HG03521 (cell line): ENCODE measurements around the gene RAB19.
"Not testable (repeated sequence)": the region's sequence is repeated elsewhere in the genome, so short reads cannot be mapped to it uniquely, and the experiment has no call there.

Source experiments
- ATAC-seq: cut with Tn5 transposase; IDR thresholded peaks from one replicate; pipeline ENCODE4 v1.9.1; 2021; ENCODE audit warnings: mild to moderate bottlenecking, moderate library complexity; ENCODE audit not compliant: unreplicated experiment

RAB19 gene

DNA sequence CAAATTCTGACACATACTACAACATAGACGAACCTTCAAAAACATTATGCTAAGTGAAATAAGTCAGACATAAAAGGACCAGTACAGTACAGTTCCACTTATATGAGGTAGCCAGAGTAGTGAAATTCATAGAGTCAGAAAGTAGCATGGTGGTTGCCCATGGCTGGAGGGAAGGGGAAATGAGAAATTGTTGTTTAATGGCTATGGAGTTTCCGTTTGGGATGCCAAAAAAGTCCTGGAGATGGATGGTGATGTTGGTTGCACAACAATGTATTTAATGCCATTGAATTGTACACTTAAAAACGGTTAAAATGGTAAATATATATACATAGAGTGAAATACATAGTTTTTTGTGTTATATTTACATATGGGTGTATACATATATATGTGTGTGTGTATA is 3.5 kb upstream of the RAB19 start:
- no peak for ATAC-seq

DNA sequence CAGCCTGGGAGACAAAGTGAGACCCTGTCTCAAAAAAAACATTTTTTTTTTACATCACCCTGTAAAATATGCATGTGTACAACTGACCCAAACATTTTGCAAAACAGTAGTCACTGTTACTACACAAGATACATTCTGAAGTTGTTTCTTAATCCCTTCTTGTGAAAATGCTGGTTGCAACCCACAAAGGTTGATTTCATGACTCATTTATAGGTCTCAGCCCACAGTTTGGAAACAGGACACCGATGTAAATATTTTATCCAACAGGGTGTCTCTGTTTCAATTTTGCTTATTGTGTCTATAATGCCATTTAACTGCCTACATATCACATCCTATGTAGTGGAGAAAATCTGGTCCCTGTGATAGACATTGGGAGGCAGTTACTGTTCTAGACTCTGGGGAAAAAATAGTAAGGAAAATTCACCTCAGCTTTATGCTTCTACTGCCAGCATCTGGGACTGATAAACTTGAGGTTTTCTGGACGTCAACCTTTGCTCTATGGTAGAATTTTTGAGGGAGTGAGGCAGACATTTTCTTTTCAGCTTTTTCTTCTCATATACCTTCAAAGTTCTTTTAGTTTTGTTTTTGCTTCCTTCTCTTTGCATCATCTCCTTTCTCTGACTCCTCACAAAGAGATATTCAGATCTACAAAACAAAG is 1.6 kb upstream of the RAB19 start:
- ATAC-seq, result no peak

DNA sequence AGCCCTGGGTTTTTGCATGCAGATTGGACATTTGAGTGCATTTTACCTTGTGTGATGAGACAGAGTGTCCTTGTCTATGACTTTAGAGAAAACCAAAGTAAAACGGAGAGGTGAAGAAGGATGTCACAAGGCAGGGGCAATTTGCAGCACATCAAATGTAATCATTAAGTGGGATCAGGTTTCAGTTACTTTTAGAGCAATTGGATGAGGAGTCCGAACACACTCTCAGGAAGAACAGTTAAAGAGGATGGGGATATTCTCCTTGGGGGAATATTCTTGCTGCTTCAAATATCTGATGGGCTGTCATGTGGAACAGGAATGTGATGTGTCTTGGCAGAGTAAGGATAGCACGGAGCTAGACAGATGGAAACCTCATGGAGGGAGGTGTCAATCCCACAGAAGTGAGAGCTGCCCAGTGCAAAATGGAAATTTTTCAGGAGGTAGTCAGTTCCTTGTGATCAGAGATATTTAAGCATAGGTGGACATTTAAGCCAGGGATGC is 757 bp downstream of the RAB19 start:
- ATAC-seq, result no peak

DNA sequence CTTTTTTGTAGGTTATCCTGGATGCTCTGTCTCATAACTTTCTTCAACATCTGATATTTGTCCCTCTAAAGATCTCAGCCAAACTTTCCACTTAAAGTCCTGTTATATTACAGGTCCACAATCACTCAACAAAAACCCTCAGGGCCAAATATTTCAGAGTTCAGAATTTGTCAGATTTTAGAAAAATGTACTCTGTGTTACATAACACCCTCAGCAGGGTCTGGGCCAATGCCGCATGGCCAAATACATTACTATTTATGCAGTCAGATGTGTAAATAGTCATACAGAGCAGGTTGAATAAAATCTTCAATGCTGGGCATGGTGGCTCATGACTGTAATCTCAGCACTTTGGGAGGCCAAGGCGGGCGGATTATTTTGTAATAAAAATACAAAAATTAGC is 11.5 kb downstream of the RAB19 start:
- no peak for ATAC-seq

DNA sequence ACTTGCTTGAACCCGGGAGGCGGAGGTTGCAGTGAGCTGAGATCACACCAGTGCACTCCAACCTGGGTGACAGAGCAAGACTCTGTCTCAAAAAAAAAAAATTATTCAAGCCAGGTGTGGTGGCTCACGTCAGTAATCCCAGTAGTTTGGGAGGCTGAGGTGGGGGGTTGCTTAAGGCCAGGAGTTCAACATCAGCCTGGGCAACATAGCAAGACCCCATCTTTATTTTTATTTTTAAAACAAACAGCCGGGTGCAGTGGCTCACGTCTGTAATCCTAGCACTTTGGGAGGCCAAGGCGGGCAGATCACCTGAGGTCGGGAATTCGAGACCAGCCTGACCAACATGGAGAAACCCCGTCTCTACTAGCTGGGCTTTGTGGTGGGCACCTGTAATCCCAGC is 12.0 kb downstream of the RAB19 start:
- not testable (repeated sequence) for ATAC-seq

DNA sequence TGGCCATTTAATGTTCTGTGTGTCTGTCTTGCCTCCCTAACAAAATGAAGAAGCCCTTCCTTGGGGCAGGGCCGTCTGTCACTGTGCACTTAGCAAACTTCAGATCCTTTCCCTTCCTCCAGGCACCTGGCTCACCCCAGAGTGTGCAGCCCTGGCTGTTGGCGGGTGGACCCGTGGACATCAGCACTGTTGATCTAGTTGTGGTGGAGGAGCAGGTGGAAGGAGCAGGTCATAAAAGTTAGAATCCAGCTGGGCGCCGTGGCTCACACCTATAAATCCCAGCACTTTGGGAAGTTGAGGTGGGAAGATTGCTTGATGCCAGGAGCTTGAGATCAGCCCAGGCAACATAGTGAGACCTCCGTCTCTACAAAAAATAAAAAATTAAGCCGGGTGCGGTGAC is 12.7 kb downstream of the RAB19 start:
- ATAC-seq, result no peak

DNA sequence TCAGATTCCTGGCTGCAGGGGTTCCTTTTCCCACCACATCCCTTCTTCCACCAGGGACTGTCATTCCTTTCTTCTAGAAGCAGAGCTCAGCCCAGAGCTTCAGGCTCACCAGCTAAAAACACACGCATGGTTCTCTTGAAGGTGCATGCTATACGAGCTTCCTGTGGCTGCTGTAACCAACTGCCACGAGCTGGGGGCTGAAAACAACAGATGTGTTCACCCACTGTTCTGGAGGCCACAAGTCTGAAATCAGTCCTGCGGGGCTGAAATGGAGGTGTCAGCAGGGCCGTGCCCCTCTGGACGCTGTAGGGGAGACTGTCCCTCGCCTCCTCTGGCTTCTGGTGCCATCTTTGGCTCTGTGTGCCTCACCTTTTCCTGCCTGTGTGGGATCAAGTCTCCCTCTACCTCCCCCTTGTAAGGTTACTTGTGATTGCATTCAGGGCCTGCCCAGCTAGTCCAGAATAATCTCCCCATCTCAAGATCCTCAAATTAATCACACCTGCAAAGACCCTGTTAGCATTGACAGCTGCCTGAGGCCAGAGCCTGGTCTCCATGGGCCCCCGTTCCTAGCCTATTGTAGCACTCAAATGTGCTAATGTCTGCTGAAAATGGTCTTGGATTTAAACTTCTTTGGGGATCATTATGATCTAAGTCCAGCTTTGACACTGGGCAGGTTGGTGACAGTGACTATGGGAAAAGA is 13.7 kb downstream of the RAB19 start:
- no peak for ATAC-seq

DNA sequence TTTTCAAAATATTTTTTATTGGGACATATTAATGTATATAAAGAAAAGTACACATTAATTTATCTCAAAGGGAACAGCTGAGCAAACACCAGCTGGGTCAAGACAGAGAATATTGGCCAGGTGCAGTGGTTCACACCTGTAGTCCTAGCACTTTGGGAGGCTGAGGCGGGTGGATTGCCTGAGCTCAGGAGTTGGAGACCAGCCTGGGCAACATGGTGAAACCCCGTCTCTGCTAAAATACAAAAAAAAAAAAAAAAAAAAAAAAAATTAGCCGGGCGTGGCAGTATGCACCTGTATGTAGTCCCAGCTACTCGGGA is 14.3 kb downstream of the RAB19 start:
- ATAC-seq, result not testable (repeated sequence)

DNA sequence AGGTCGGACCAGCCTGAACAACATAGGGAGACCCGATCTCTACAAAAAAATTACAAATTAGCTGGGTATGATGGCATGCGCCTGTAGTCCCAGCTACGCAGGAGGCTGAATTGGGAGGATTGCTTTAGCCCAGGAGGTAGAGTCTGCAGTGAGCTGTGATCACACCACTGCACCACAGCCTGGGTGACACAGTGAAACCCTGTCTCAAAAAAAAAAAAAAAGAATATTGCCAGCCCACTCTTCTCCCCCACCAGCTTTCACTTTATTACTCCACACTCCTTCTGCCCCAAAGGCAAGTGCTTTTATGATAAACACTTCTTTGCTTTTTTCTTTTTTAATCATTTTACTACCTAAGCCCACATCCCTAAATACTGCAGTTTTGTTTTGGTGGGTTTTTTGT is 14.8 kb downstream of the RAB19 start:
- ATAC-seq, result no peak

DNA sequence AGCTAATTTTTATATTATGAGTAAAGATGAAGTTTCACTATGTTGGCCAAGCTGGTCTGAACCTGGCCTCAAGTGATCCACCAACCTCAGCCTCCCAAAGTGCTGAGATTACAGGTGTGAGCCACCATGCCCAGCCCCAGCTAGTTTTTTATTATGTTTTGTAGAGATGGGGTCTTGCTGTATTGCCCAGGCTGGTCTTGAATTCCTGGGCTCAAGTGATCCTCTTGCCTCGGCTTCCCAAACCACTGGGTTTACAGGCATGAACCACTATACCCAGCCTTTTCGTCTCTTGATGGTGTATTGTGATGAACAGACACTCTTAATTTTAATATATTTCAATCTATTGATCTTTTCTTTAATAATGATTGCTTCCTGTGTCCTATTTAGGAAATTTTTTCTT is 17.7 kb downstream of the RAB19 start:
- no peak for ATAC-seq

DNA sequence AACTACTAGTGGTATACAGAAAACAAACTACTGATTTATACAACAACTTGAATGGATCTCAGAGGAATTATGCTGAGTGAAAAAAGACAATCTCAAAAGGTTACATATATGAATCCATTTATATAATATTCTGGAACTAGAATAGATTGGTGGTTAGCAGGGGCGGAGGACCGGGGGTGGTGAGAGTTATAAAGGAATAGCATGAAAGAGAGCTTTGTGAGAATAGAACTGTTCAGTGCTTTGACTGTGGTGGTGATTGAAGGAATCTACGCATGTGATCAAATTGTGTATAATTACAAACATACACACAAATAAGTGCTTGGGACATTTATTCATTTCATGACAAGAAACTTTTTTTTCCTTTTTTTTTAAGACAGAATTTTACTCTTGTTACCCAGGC is 19.6 kb downstream of the RAB19 start:
- no peak for ATAC-seq

DNA sequence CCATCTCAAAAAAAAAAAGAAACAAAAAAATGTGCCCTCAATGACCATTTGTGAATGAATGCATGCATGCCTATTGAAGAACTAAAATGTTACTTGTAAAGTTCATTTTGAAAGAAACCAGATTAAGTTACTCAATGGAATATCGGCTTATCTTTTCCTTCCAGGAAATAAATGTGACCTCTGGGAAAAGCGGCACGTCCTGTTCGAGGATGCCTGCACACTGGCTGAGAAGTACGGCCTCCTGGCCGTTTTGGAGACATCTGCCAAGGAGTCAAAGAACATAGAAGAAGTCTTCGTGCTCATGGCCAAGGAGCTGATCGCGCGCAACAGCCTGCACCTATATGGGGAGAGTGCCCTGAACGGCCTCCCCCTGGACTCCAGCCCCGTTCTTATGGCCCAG is 21.9 kb downstream of the RAB19 start:
- ATAC-seq, result no peak

DNA sequence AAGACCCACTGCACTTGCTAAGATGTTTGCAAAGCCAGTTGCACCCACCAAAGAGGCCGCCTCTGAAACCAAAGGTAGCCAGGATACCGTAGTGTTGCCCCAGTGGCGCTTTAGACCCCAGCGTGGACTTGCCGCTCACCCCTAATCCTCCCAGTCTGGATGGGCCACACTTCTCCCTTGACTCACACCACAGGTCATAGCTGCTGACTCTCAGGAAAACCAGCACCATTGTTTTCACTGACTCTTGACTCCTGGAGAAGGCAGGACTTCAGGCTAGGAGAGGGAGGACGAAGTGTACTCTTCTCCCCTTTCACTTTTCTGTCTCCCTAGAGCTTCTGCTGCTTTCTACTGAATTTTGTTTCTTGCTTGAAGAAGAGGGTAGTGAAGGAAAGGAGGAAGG is 22.3 kb downstream of the RAB19 start:
- ATAC-seq, result no peak

DNA sequence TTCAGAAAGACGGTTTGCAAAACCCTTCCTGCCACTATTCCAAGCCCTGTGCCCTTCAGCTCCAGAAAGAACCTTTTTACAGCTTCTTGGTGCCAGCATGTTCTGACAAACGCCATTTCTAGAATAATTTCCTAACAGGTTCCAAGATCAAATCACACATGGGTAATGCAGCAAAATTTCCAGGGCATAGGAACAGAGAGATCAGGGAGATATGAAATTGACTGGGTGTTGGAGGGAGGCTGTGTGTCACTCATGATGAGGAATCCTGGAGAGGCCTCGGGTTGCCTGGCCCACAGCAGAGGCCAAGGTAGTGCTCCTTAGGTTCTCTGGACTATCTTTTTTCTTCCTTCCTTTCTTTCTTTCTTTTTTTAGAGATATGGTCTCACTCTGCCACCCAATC is 29.5 kb downstream of the RAB19 start:
- ATAC-seq, result no peak

DNA sequence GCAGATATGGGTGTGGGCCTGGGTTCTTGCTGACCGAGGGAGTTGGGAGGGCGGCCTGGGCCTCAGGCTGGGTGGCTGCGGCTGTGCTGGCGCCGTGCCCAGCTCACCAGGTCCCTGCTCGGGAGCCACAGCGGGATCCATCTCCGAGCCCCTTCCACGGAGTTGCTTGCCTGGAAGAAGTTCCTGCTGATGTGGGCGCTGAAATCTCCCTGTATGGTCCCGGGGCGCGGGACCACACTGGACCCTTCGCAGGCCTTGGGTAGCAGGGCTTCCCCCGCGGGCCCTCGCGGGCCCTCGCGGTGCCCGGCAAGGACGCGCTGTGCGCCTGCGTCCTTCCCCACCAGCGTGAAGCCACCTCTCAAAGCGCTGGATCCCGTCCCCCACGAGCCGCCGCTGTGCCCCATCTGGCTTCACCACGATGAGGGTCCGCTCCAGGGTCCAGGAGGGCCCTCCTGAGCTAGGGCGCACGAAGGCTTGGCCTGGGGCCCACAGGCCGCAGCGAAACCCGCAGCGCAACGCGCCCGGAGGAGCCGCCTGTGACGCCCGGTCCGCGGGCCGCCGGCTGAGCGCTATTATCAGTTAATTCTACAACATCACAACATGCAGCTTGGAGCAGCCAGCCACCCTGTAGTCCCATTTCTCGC is 31.5 kb downstream of the RAB19 start:
- ATAC-seq, result no peak

DNA sequence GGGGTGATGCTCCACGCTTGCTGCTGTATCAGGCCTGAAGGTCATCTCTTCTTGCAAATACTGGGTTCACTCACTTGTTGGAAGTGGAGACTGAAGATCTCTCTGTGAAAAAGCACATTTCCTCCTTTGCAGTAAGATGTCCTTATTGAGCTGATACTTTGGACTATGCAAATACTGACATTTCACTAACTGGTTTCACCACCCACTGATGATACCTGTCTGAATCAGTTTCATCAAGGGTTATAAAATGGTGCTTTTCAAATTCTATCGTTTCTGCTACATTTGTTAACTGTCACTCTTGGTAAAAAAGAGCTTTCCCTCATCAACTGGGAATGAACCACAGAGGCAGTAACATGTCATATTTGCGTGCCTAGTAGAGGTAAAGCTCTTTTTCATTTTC is 35.5 kb downstream of the RAB19 start:
- no peak for ATAC-seq

DNA sequence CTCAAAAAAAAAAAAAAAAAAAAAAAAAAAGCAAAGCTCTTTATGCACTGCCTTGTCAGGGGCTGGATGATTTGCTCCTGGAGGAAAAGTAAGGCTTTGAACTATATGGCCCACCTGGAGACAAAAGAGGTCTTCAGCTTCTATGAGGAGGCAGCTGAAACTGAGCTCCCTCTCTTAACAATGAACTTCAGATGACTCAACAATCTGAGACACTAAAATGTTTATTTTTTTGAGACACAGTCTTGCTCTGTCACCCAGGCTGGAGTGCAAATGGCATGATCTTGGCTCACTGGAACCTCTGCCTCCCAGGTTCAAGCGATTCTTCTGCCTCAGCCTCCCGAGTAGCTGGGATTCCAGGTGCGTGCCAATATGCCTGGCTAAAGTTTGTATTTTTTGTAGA is 36.7 kb downstream of the RAB19 start:
- no peak for ATAC-seq

DNA sequence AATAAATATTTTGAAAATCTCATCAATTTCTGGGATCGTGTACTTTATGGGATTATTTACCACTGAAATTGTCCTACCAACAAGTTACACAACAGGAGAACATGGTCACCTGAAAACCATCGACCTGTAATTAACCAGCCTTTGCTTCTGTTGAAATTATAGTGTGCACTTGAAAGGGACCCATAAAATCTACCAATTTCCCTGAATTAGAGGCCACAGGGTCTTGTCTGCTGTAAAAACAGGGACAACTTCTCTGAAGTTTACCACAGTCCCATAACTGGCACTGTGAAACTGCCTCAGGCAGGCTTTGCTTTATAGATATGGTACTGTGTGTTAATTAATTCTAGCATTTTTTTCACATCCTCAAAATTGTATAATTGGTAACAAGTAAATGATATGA is 37.7 kb downstream of the RAB19 start:
- ATAC-seq, result no peak

DNA sequence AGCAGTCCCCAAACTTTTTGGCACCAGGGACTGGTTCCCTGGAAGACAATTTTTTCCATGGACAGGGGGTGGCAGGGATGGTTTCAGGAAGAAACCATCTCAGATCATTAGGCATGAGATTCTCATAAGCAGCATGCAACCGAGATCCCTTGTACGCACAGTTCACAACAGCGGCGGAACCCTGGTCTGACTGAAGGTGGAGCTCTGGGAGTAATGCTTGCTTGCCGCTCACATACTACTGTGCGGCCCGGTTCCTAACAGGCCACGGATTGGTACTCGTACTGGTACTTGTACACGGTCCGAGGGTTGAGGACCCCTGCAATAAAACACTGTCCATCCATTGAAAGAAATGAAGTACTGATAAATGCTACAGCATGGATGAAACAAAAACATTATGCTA is 42.6 kb downstream of the RAB19 start:
- ATAC-seq, result no peak

DNA sequence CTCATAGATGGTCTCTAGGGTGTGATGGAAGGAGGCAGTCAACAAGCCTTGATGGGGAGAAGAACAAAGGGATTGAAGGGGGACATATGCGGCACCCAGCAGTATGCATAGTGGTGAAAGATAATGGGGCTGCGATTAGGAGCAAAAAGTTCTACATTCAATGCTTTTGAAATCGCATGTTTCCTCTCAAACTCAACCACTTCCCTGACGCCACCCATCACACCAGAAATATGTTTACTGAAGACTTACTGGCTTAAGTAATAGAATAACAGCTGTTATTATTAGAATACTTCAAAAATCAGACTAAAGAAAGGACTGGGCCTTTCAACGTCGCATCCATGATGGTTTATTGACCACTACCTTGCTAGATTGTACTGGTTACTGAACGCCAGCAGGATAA is 44.0 kb downstream of the RAB19 start:
- no peak for ATAC-seq

DNA sequence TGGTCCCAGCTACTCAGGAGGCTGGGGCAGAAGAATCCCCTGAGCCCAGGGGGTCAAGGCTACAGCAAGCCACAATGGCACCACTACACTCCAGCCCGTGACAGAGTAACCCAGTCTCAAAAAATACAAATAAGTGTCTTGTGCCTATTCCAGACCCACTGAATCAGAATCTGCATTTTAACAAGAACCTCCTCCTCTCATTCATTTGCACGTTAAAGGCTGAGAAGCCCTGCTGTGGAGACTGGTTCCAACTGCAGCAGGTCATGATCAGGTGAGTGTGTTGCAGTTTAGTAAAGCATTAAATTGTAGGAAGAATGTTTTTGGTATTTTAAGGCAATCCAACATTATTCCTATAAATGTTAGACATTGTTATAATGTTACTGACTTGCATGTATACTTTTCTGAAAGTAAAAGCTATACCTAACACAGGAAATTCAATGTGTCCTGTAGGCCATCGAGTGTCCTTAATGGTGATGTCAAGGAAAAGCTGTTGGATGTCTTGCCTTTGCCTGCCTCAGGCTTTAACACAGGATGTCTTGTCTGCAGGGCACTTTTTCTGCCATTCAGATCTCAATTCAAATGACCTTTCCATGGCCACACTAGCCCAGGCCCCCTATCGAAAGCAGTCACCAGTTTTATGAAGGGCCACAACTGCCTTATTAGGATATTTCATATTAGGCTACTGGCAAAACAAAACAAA is 45.1 kb downstream of the RAB19 start:
- ATAC-seq, result no peak

DNA sequence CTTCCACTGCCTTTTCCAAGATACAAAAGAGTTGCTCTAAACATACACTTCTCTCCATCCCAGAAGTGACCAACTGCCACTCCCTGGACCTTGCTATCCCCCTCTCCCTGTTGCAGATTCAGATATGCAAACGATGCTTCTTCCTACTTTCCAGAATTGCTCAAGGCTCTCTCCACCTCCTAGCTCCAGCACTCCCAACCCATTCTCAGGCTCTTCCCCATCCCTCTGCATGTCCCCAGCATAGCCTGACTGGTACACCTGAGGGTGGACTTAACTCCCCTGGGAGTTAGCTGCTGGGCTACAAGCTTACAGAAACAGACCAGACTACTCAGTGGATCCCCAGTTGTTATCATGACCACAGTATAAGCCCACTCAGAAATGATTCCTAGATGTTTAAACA is 47.9 kb downstream of the RAB19 start:
- no peak for ATAC-seq
